ENCODE measurements around the gene SDSL.

Gene SDSL

GRCh38 chr12:113456761-113457160 lies 34.6 kb downstream of the SDSL start:
- no peaks in the 10 kb centered on the region for H3K9me3 ChIP-seq (ENCODE audit: control insufficient read depth, insufficient read depth, low read depth, low read length)
- no peaks in the 10 kb centered on the region for H3K4me1 ChIP-seq (ENCODE audit: control insufficient read depth, insufficient read depth, low read length)
- CTCF ChIA-PET = interaction anchor here (0.7 kb wide), 1 partner anchor 130 kb away, joined by 3 read pairs; no protein-coding TSS in a partner anchor
- POLR2A ChIA-PET = no interaction called here
- H3K27ac ChIP-seq (ENCODE audit: extremely low read depth, low read depth, low read length) = no peak overlapping the region
- H3K4me3 ChIP-seq (ENCODE audit: low read depth, low read length) = no peak overlapping the region
- H3K36me3 ChIP-seq (ENCODE audit: control insufficient read depth in 2 of 2, insufficient read depth in 1 of 2, low read length in 2 of 2) = no peaks in the 10 kb centered on the region
- TF ChIP-seq ZNF654 (tag by site-specific recombination; IDR thresholded peaks at IDR 0.05; ENCODE audit: low read depth) (no peak), INSM2 (tag by site-specific recombination; IDR thresholded peaks at IDR 0.05) (no peak), ZNF366 (tag by site-specific recombination; conservative IDR thresholded peaks at IDR 0.05) (no peak), ZFP3 (tag by site-specific recombination; IDR thresholded peaks at IDR 0.05; ENCODE audit: low read depth) (no peak), ZNF221 (tag by site-specific recombination; IDR thresholded peaks at IDR 0.05; ENCODE audit: borderline replicate concordance) (no peak), ZSCAN5A (tag by site-specific recombination; IDR thresholded peaks at IDR 0.05) (no peak), ZNF148 (tag by site-specific recombination; IDR thresholded peaks at IDR 0.05; ENCODE audit: borderline replicate concordance) (no peak), ZNF132 (tag by site-specific recombination; IDR thresholded peaks at IDR 0.05; ENCODE audit: borderline replicate concordance) (no peak), ZSCAN16 (tag by site-specific recombination; IDR thresholded peaks at IDR 0.05) (no peak), ZNF398 (tag by site-specific recombination; IDR thresholded peaks at IDR 0.05) (no peak), ZNF677 (tag by site-specific recombination; IDR thresholded peaks at IDR 0.05) (no peak), ZNF18 (tag by site-specific recombination; IDR thresholded peaks at IDR 0.05) (no peak), ZNF274 (IDR thresholded peaks at IDR 0.05; ENCODE audit: low read length) (no peak), ZNF274 (tag by site-specific recombination; IDR thresholded peaks at IDR 0.05; ENCODE audit: borderline replicate concordance) (no peak), ZNF596 (tag by site-specific recombination; IDR thresholded peaks at IDR 0.05) (no peak), WT1 (tag by site-specific recombination; IDR thresholded peaks at IDR 0.05) (no peak), ZNF621 (tag by site-specific recombination; IDR thresholded peaks at IDR 0.05) (no peak), ZNF239 (tag by site-specific recombination; IDR thresholded peaks at IDR 0.05) (no peak), ZNF791 (tag by site-specific recombination; IDR thresholded peaks at IDR 0.05) (no peak)

All from HEK293 (cell line).